NCI-H774 (cell line): Measurements from ENCODE around the gene RLF.

Source experiments
- DNase-seq: peaks from one replicate; lab custom pipeline; 2025; lab: John Stamatoyannopoulos, UW

Gene RLF

GRCh38 chr1:40274331-40274730, 113.1 kb downstream of the RLF start:
- no peak for DNase-seq

GRCh38 chr1:40276122-40276521, 114.9 kb downstream of the RLF start:
- DNase-seq: no peak

GRCh38 chr1:40281853-40282252, 120.7 kb downstream of the RLF start:
- peak; percentile 74 for DNase-seq
